Stimulated activated CD4-positive, alpha-beta T cell treated with anti-CD3 and anti-CD28 coated beads, Interleukin-15, amount 100 ng/mL, for 48 hours (primary cell): ENCODE measurements around the gene MID1.
"Not testable (repeated sequence)": the region's sequence is repeated elsewhere in the genome, so short reads cannot be mapped to it uniquely, and the experiment has no call there.

Source experiments
- DNase-seq, 2 donors: peaks; one replicate each; pipeline ENCODE4 v3.0.0-alpha.2; 2020; ENCODE audit warnings: low read depth in 2 of 2

The MID1 gene

DNA sequence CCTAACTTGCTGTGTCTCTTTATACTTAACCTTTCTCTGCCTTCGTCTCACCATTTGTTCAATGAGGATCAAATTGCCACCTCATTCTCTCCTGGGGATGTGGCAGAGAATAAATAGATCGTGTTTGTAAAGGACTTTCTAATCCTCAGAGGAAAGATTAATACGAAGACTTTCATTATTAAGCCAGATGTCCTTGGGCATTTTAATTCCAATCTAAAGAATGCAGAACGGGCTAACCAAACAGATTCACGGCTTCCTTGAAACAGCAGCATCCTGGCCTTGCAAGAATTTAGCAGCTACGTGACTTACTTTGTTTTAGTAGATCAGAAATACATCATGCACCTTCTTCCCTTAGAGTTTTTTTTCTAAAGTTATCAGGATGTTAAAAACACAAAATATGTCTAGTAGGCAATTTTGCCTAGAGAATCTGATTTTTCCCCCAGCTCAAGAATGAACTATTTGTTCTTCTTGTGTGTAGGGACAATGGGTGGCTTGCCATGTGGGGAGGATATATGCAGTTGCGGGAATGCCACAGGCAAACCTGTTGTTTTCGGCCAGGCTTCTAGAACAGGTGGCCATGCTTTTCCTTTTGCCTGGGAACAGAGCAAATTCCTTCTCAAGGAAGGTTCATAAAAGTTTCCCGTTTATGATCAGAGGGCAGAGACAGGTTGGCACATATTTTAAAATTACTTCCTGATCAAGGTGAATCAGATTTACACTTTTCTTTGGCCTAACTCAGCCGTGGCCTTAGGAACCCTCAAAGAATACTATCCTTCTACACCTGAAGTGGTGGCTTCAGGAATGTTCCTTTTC lies 3.0 kb downstream of the MID1 start:
- no peak for DNase-seq

DNA sequence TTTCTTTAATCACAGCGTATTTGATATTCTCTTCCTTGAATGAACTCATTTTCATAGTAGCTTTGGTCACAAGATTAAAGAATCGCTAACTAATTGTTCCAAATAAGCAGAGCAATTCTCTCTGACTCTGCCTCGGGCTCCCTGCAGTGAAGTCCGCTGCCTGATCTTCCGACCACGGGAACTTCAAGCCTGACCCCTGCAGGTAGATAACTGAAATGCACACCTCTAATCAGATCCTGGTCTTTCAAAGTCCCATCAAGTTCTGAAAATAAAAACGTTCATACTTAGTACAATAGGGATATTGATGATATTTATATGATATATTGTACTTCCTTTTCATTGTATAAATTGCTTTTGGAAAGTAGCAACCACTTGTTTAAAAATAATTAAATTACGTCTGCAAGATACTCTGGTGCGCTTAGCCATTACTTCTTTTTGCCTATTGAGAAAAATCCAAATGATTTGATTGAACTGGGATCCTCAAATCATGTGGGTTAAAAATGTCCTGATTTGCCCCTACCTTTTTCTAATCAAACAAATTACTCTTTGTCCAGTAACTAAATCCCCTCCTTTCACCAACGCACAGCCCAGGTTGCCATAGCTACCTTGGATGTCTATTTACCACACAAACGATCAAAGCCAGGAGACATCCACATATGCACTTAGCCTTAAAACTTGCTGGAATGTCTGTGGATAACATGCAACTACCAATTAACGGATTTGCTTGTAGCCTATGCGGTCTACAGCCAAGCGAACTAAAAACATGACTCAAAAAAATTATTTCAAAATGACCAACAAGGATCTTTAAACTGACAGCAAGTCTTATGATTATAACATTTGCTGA lies 4.2 kb downstream of the MID1 start:
- DNase-seq = no peak

DNA sequence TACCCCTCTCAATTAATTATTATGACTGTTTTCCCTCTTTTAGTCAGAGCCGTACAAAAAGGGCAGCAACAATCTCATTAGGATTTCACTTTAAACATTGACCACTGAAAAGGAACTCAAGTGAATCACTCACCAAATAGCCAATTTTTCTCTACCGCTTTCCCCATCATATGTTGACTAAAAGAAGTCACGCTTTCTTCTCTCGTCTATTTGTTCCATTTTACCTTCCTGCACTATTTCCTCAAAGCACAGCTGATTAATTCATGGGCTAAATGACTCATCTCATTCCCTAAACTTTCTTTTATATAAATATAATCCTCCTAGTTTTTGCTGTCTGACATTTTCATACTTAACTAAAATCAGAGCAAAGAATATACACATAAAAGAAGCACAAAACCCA lies 8.2 kb downstream of the MID1 start:
- no peak for DNase-seq

DNA sequence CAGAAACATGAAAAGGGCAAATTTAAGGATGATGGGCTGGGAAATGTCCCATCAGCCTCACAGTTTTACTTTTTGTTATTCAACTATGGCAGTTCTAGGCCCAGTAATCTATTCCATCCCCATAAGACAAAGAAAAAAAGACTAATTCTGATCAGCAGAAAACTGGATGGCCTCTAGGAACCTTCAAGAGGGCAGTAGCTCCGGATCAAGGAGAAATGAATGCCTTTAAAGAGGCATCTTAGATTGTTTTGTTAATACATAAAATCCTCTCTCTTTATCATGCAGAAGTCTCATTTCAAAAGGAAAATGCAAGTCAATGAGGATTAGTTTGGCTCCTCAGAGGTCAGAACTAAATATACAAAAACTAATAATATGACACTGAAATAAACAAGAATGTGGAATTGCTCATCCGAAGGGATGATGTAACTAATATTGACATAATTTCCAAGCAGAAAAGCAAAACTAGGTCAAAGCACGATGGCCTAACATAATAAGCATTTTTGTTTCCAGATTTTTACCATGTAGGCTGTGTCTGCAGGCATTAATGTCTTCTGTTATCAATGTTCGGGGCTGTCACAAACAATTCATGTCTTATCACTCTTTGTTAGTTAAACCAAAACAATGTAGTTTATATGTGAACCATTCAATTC lies 8.8 kb downstream of the MID1 start:
- no peak for DNase-seq

DNA sequence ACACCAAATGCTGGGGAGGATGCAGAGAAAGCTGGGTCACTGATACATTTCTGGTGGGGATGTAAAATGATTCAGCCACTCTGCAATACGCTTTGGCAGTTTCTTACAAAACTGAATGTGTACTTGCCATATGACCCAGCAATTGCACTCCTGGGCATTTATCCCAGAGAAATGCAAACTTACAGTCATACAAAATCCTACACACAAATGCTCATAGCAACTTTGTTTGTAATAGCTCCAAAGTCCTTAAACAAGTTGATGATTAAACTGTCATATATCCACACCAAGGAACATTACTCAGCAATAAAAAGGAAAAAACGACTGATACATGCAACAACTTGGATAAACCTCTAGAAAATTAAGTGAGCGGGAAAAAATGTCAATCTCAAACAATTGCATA lies 12.3 kb downstream of the MID1 start:
- DNase-seq = no peak

DNA sequence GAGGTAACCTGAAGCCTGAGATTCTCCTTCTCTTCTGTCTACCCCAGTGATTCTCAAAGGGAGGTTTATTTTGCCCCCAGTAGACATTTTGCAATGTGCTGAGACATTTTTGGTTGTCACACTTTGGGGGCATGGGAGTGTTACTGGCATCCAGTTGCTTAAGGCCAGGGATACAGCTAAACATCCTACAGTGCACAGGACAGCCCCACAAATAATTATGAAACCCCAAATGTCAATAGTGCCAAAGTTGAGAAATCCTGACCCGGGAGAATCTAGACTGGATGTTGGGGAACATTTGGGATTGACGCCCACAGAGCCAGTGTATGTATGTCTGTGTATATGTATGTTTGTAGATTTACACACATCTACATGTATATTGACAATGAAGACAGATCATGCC lies 13.2 kb downstream of the MID1 start:
- no peak for DNase-seq

DNA sequence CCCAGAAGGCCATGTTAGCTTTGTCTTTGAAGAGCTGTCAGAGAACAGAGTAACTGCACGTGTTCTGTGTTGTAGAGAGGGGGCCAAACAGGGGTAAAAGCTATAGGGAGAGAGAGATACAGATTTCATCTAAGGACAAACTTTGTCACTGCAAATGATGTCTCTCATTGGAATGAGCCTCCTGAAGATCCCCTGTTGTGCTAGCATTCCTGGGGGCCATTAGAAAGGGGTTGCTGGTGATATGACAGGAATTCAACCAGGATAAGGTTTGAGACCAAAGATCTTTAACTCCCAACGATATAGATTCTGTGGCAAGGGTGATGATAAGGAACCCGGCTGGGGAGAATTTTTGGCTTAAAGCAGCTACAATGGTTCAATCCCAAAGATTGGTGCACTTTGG lies 16.8 kb downstream of the MID1 start:
- DNase-seq = no peak

DNA sequence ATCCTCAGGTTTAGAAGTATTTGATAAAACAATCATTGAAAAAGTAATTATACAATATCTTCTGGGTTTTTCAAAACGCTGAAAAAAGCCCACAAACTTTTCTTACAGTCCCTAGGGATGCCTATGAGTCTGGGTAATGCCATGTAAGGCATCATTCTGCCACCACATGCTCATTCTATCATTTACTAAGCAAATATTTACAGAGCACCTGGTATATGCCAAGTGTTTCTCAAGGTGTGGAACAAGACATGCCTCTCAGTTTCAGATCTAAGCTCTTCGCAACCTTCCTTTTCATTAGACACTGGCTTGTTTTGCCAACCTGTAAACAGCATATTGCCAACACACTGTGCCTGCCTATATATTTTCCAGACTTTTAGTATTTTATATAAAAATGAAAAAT lies 17.7 kb downstream of the MID1 start:
- DNase-seq = no peak

DNA sequence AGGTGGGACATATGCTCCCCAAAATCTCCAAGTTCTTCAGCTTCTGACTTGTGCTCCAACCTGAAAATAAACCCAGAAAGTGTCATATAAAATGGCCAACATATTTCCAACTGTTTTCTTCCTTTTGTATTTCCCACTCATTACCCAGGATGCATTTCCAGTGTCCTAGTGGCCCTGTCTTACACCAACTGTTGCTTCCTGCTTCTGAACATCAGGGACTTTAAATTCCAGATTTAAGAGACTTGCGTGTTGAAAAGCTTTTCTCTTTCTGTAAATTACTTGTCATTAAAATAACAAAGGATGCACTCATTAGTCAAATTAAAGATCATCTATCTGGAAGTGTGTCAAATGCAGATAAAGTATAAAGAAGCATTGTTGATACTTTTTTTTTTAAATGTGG lies 19.9 kb downstream of the MID1 start:
- no peak for DNase-seq

DNA sequence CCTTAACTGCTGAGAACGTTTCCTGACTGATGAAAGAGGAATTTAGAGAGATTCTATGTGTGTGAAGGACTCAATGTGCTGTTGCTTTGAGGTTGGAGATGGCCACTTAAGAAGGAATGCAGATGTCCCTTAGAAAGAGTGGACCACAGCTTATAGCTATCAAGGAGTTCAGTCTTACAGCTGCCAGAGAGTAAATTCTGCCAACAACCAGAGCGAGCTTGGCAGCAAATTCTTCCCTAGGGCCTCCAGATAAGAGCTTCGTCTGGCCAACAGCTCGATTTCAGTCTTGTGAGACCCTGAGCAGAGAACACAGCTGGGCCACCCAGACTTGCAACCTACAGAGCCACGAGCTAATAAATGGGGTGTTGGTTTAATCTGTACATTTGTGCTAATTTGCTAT lies 21.8 kb downstream of the MID1 start:
- no peak for DNase-seq

DNA sequence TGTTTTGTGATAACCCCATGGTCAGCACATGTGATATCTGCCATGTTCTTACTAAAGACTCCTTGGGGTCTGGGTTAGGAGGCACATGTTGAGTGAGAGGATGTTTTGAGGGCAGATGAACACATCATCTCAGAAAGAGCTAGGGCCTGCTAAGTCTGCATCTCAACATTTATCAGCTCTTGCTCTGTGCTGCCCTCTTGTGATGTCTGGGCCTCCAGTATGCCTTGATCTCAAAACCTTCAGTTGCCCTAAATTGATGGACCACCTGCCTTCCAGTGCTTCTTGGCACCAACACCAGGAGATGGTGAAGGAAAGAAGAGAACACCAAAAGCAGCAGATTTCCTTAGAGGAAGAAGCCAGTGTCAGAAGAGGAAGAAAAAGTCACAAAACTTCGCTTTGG lies 22.5 kb downstream of the MID1 start:
- DNase-seq = no peak

DNA sequence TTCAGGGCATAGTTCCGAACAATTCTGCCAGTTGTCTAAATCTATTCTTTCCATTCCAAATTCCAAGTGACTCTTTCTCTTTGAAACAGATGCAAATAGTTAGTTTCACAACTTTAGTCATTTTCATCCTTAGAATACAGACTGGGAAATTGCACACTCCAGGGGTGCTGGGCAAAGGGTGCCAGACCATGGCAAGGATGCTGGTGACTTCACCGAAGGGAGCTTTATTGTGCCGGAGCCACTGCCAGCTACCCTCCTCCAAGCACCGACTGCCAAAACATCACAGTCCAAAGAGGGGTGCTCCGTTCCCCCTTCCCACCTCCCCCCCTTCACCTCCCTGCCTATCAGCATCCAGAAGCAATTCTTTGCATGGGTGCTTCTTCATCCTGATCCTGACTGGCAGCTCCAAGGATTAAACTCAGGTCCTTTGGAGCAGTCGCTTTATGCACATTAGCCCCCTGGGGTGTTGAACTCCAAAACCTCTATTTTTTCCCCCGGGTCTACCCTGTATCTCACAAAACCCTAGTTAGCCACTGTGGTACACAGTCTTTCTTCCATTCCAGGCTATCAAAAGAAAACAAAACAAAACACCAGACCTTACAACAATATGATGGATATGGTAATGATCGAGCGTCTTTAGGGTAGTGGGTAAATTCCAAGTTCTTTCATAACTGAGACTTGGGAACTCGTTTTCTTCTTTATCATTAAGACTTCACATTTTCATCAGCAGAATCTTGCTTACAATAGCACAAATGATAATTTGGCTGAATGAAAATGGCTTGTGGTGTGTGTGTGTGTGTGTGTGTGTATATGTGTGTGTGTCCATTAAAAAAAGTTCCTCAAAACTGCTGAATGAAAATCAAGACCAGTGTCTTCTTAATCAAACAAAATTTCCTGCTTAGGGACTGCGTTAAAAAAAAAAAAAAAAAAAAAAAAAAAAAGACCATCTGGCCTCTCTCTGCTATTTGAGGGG lies 28.7 kb downstream of the MID1 start:
- DNase-seq = no peak

DNA sequence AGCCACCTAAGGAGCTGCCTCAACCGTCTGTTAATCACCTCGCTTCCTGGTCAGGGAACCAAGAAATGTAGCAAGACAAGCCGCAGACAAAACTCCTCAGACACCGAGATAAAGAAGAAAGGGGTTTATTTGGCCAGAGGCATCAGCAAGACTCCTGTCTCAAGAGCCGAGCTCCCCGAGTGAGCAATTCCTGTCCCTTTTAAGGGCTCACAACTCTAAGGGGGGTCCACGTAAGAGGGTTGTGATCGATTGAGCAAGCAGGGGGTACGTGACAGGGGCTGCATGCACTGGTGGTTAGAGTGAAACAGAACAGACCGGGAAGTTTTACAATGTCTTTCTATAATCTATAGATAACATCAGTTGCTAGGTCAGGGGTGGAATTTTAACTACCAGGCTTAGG lies 30.6 kb downstream of the MID1 start:
- not testable (repeated sequence) for DNase-seq

DNA sequence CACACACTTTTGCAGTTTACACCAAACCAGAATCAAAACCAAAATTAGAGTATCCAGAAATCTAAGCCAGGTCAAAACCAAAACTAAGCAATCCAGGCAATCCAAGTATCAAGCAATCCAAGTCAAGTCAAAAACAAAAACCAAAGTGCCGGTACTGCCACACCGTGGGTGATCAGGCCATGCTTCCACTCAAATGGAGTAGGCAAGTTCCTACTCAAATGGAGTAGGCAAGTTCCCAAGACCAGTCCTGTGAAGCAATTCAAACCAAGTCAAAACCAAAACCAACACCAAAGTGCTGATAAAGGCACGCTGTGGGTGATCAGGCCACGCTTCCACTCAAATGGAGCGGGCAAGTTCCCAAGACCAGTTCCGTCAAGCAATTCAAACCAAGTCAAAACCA lies 31.3 kb downstream of the MID1 start:
- DNase-seq = no peak

DNA sequence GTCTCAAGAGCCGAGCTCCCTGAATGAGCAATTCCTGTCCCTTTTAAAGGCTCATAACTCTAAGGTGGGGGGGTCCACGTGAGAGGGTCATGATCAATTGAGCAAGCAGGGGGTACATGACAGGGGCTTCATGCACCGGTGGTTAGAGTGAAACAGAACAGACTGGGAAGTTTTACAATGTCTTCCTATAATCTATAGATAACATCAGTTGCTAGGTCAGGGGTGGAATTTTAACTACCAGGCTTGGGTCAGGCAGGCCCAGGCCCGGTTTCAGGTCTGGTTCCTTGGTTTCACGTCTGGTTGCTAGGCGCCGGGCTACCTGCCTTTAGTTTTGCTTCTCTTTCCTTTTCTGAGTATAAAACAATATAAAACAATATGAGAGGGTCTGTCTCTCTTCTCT lies 35.5 kb downstream of the MID1 start:
- DNase-seq = not testable (repeated sequence)

DNA sequence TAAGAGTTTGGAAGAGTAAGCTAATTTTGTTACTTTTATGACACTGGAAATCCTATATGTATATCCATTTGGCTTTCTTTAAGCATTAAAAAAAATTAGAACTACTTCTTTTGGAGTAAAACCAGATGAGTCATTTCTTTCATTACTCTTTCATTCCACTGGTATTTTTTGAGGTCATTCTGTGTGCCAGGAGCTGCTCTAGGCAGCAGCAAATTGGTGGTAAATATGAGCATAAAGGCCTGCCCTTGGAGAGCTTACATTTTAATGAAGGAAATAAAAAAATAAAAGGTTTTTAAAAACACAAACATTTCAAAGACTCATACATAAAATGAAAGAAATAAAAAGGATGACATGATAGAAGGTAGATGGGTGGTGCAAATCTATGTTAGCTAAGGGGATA lies 37.4 kb downstream of the MID1 start:
- DNase-seq = no peak

DNA sequence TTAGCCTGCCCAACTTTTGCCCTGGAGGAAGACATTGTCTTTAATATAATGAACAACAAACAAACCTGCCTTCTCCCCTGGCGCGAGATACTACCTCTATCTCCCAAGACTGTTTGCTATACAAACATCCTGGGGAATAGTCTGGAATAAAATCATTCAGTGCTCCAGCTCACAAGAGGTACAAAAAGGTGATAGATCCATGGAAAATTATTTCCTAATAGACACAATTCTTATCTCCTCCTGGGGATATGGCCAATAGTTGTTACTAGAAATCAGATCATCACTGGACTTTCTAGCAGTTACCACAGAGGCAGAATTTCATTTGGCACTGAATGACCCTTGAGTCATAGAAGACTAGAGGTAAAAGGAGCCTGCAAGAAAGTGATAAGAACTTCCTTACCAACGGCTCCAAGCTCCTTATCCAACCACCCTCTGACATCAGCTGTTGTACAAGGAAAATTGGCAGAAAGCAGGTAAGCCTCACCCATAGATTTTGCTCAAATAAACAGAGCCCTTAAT lies 38.1 kb downstream of the MID1 start:
- no peak for DNase-seq

DNA sequence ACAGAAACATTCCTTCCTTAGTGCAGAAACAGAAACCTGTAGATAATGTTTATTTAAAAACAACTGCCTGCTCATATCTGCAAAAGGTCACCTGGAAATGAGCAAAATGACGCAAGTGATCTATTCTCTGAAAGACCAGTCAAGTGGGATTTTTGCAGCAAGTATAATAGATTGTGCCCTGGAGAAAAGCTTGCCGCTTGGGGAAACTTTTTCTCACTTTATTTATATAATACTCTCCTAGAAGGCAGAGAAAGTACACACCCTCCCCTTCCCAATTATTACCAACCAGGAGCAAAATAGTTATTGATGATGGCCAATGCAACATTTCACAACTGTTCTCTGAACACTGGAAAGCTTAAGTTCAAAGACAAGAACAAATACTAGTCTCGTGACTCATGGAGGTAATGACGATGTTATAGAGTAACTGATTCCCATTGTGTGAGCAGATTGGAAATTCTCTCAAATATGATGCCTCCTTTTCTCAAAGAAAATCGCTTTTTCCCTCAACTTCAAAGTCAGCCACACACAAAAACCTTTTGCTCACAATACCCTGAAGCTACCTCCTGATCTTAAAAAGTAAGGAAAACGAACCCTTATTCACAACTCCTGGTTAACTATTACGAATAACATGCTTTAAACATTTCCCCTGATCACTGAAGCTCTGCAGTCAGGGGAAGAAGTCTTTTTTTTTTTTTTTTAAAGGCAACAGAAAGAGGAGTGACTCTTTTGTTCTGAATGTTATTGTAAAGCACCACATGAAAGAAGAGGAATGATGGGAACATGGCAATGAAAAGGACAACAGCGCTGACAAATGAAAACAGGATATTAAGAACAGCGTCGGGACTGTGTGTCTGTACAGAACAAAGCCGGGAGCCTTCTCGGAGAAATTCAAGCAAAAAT lies 41.0 kb downstream of the MID1 start:
- DNase-seq = no peak

DNA sequence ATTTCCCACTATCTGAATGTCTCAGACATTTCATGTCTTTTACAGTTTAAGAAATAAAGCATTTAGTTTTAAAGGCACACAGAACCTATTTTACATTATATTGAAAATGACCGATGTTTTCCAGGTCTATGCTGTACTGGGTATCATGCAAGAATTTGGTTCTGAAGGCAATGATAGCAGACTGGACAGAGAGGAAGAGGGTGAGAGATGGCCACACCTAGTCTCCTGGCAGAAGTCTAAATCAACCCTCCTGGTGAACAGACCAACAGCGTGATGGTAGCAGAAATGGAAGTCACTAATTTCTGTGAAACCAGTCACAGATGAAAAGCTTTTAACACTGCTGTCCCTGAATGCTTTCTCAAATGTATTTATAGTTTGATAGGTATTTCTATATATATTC lies 41.9 kb downstream of the MID1 start:
- no peak for DNase-seq

DNA sequence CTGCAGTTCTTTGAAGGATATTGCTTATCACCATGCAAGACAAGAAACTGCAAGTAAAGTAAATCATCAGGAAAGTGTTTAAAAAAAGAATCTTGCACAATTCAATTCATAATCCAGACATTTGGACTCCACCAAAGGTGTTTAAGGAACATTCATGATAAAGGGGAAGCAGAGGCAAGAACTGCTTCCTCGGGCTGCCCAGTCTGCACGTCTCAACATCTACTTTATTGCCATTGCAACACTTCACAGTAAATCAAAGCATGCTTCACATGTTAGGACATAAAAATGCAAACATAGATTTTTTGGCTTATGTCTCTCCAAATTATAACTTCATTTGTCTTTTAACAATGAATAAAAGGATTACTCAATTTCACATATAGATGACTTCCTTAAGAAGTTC lies 42.5 kb downstream of the MID1 start:
- DNase-seq = no peak
